H1 (cell line): ENCODE measurements around the gene CUTA. TPM values are rescaled to one million over a fixed set of nuclear protein-coding genes. Genes with fewer than 3 reads are reported as not detected.

Source experiments
- CTCF ChIA-PET: fragments of 300-600 bp; sonication (Branson Sonifier 250); formaldehyde crosslinking; loops from one replicate; lab custom pipeline; 2021; ENCODE audit not compliant: partially characterized antibody; lab: Charles Lee
- POLR2A ChIA-PET: fragments of 300-600 bp; sonication (Branson Sonifier 250); formaldehyde crosslinking; loops from one replicate; lab custom pipeline; 2021; ENCODE audit warnings: inconsistent platforms; ENCODE audit not compliant: partially characterized antibody; lab: Charles Lee
- DNase-seq, 2 experiments: peaks; one replicate each; pipeline versions ENCODE4 v3.0.0 to v3.0.0-alpha.2; 2010 to 2022; ENCODE audit warnings: low spot score in 2 of 2, low read depth in 1 of 2, mixed read lengths in 1 of 2
- FAIRE-seq: peaks from 2 replicates; lab custom pipeline; 2011; peaks lifted over from hg19 to GRCh38; lab: Jason Lieb, UNC
- H2AFZ ChIP-seq: 2 replicates; pipeline ENCODE4 v1.8.1; 2012; ENCODE audit warnings: low read length, inconsistent platforms
- H2AK5ac ChIP-seq: 2 replicates; pipeline ENCODE4 v1.6.1; 2013; ENCODE audit warnings: low read depth, low read length
- H2BK120ac ChIP-seq: replicated peaks from 2 replicates; pipeline ENCODE3; 2013; ENCODE audit warnings: low read depth, low read length, inconsistent platforms
- H2BK12ac ChIP-seq: 2 replicates; pipeline ENCODE4 v1.6.1; 2013; ENCODE audit warnings: low read depth, low read length
- H2BK15ac ChIP-seq: 2 replicates; pipeline ENCODE4 v1.6.1; 2013; ENCODE audit warnings: low read length
- H2BK20ac ChIP-seq: 2 replicates; pipeline ENCODE4 v1.6.1; 2013; ENCODE audit warnings: low read length
- H2BK5ac ChIP-seq: 2 replicates; pipeline ENCODE4 v1.6.1; 2013; ENCODE audit warnings: low read depth, low read length
- H3K14ac ChIP-seq: 2 replicates; pipeline ENCODE4 v1.6.1; 2013; ENCODE audit warnings: inconsistent platforms; ENCODE audit not compliant: insufficient read length
- H3K18ac ChIP-seq: 2 replicates; pipeline ENCODE4 v1.6.1; 2013; ENCODE audit warnings: low read length; ENCODE audit errors: extremely low read depth
- H3K23ac ChIP-seq: 2 replicates; pipeline ENCODE4 v1.6.1; 2013; ENCODE audit warnings: inconsistent platforms; ENCODE audit not compliant: insufficient read length
- H3K23me2 ChIP-seq: 2 replicates; pipeline ENCODE4 v1.6.1; 2013; ENCODE audit warnings: low read depth, low read length
- H3K27ac ChIP-seq: 2 replicates; pipeline ENCODE4 v1.6.1; 2011; ENCODE audit warnings: low read depth, low read length, inconsistent platforms
- H3K27me3 ChIP-seq, 4 experiments: replicated peaks in 1 of 4; 1 replicate in 1 of 4; 2 replicates in 3 of 4; pipeline versions ENCODE4 v1.6.1 to v1.8.1; 2011 to 2013; ENCODE audit warnings: low read length in 3 of 4, mild to moderate bottlenecking in 3 of 4, inconsistent platforms in 2 of 4, mixed read lengths in 2 of 4, moderate library complexity in 1 of 4; ENCODE audit not compliant: control insufficient read depth in 3 of 4, insufficient read depth in 3 of 4; ENCODE audit errors: extremely low read depth in 1 of 4
- H3K36me3 ChIP-seq, 4 experiments: 2 replicates each; pipeline versions ENCODE4 v1.6.1 to v1.8.1; 2011 to 2013; ENCODE audit warnings: mild to moderate bottlenecking in 4 of 4, low read length in 3 of 4, moderate library complexity in 2 of 4, control low read depth in 1 of 4, inconsistent platforms in 1 of 4; ENCODE audit not compliant: insufficient read depth in 4 of 4, control insufficient read depth in 2 of 4
- H3K4ac ChIP-seq: replicated peaks from 2 replicates; pipeline ENCODE3; 2013; ENCODE audit warnings: low read length, low read depth, mixed read lengths, inconsistent platforms; ENCODE audit not compliant: insufficient read length
- H3K4me1 ChIP-seq, 4 experiments: replicated peaks in 1 of 4; 1 replicate in 1 of 4; 2 replicates in 3 of 4; pipeline versions ENCODE4 v1.6.1 to v1.8.1; 2011 to 2013; ENCODE audit warnings: low read length in 3 of 4, inconsistent platforms in 2 of 4, mixed read lengths in 1 of 4; ENCODE audit not compliant: insufficient read depth in 4 of 4, control insufficient read depth in 3 of 4
- H3K4me2 ChIP-seq, 2 experiments: 2 replicates each; pipeline versions ENCODE4 v1.6.1 to v1.8.1; 2011 to 2013; ENCODE audit warnings: low read depth in 2 of 2, low read length in 2 of 2, control low read depth in 1 of 2, inconsistent platforms in 1 of 2, mild to moderate bottlenecking in 1 of 2; ENCODE audit not compliant: insufficient read depth in 1 of 2
- H3K4me3 ChIP-seq, 4 experiments: fragments of 200-600, 300-600 bp in 1 of 4; sonication (generic), shearing (Covaris generic), sonication (Bioruptor Twin) in 1 of 4; 2 replicates each; pipeline versions ENCODE4 v1.5.1 to v1.8.1; 2011 to 2016; ENCODE audit warnings: low read length in 4 of 4, low read depth in 3 of 4, control low read depth in 2 of 4, inconsistent platforms in 2 of 4, mild to moderate bottlenecking in 2 of 4, mixed read lengths in 1 of 4, moderate library complexity in 1 of 4; ENCODE audit not compliant: insufficient read depth in 2 of 4; ENCODE audit errors: extremely low read depth in 1 of 4
- H3K56ac ChIP-seq: replicated peaks from 2 replicates; pipeline ENCODE3; 2013; ENCODE audit warnings: low read depth, mild to moderate bottlenecking, mixed read lengths, low read length, inconsistent platforms; ENCODE audit not compliant: insufficient read length
- H3K79me1 ChIP-seq: 2 replicates; pipeline ENCODE4 v1.6.1; 2013; ENCODE audit warnings: low read depth, low read length, control low read depth
- H3K79me2 ChIP-seq, 2 experiments: 2 replicates each; pipeline versions ENCODE4 v1.6.1 to v1.8.1; 2012 to 2013; ENCODE audit warnings: low read length in 2 of 2, mild to moderate bottlenecking in 2 of 2, inconsistent platforms in 1 of 2; ENCODE audit not compliant: insufficient read depth in 2 of 2, control insufficient read depth in 1 of 2
- H3K9ac ChIP-seq, 4 experiments: replicated peaks in 1 of 4; 1 replicate in 1 of 4; 2 replicates in 3 of 4; pipeline versions ENCODE4 v1.6.1 to v1.8.1; 2011 to 2013; ENCODE audit warnings: low read depth in 3 of 4, low read length in 3 of 4, control low read depth in 2 of 4, mild to moderate bottlenecking in 2 of 4, moderate library complexity in 2 of 4, inconsistent platforms in 1 of 4; ENCODE audit errors: extremely low read depth in 1 of 4
- H3K9me3 ChIP-seq, 2 experiments: 2 replicates each; pipeline versions ENCODE4 v1.6.1 to v1.8.1; 2012 to 2013; ENCODE audit warnings: mild to moderate bottlenecking in 2 of 2, moderate library complexity in 2 of 2, control low read depth in 1 of 2, inconsistent platforms in 1 of 2, low read depth in 1 of 2, low read length in 1 of 2, mixed read lengths in 1 of 2; ENCODE audit not compliant: insufficient read depth in 2 of 2
- H4K20me1 ChIP-seq, 2 experiments: replicated peaks in 1 of 2; 2 replicates each; pipeline versions ENCODE3 to v1.8.1; 2011 to 2013; ENCODE audit warnings: inconsistent platforms in 2 of 2, low read length in 2 of 2, mild to moderate bottlenecking in 1 of 2; ENCODE audit not compliant: insufficient read depth in 2 of 2, control insufficient read depth in 1 of 2
- H4K5ac ChIP-seq: 2 replicates; pipeline ENCODE4 v1.6.1; 2013; ENCODE audit warnings: low read length, low read depth, mixed read lengths, inconsistent platforms; ENCODE audit not compliant: insufficient read length
- H4K8ac ChIP-seq: 2 replicates; pipeline ENCODE4 v1.8.0; 2013; ENCODE audit warnings: mild to moderate bottlenecking, moderate library complexity, low read length, inconsistent platforms; ENCODE audit not compliant: insufficient read depth; ENCODE audit errors: extremely low read depth
- H4K91ac ChIP-seq: replicated peaks from 2 replicates; pipeline ENCODE3; 2013; ENCODE audit warnings: low read length, mixed read lengths, inconsistent platforms; ENCODE audit not compliant: insufficient read length
- EZH2 ChIP-seq: fragments of 200-600 bp; sonication (generic); IDR thresholded peaks from 2 replicates; pipeline ENCODE4 v1.7.1; 2012; ENCODE audit warnings: low read depth, mild to moderate bottlenecking, moderate library complexity, low read length, inconsistent platforms; ENCODE audit not compliant: severe bottlenecking
- GABPA ChIP-seq: IDR thresholded peaks from 2 replicates; pipeline ENCODE4 v1.6.1; 2011; ENCODE audit warnings: mild to moderate bottlenecking, low read length, moderate library complexity, borderline replicate concordance; ENCODE audit not compliant: insufficient read depth
- JUN ChIP-seq: IDR thresholded peaks from 2 replicates; pipeline ENCODE4 v1.6.1; 2011; ENCODE audit warnings: low read depth, mild to moderate bottlenecking, improper control_type of control experiment, low read length
- SIRT6 ChIP-seq: IDR thresholded peaks from one replicate; pipeline ENCODE4 v1.7.1; 2012; ENCODE audit warnings: low read length, inconsistent platforms
- SP2 ChIP-seq: IDR thresholded peaks from 2 replicates; pipeline ENCODE4 v1.6.1; 2012; ENCODE audit warnings: mild to moderate bottlenecking, low read length, inconsistent platforms
- YY1 ChIP-seq: IDR thresholded peaks from 2 replicates; pipeline ENCODE4 v1.6.1; 2011; ENCODE audit warnings: low read depth, mild to moderate bottlenecking, low read length
- WGBS, 2 experiments: shearing (Covaris generic) in 1 of 2; methylation state at CpG; one replicate each; pipeline versions ENCODE4 v1.1.6 to v1.1.7; 2013 to 2015; ENCODE audit warnings: low lambda C conversion rate in 2 of 2, mixed read lengths in 2 of 2, inconsistent platforms in 1 of 2, low coverage in 1 of 2, missing lambda C conversion rate in 1 of 2; ENCODE audit not compliant: insufficient replicate concordance in 2 of 2, insufficient coverage in 1 of 2, insufficient read length in 1 of 2; ENCODE audit errors: extremely low coverage in 1 of 2, missing lambda C conversion rate in 1 of 2; 5-methylcytosine and 5-hydroxymethylcytosine counted together
- polyA plus RNA-seq, 7 experiments: library from polyadenylated mRNA; depleted of rRNA in 3 of 7; stranded (reverse) in 5 of 7; unstranded in 2 of 7; fragments of >200 nt in 5 of 7; fragments of 200-250 nt in 2 of 7; gene quantifications; 1 replicate in 5 of 7; 2 replicates in 1 of 7; 4 replicates in 1 of 7; pipeline versions ENCODE4 v1.2.1 to v1.2.3, GENCODE V29; 2011 to 2013; ENCODE audit warnings: missing spikeins in 2 of 7, mixed read lengths in 2 of 7
- total RNA-seq: library from RNA; stranded (reverse); fragmentation: NEBNext Ultra II Directional; extraction: Animal tissue kit (Norgen Biotek cat#: 25700); gene quantifications from 2 replicates; pipeline ENCODE4 v1.2.1, GENCODE V29; 2021

The CUTA gene
- total and polyA plus RNA-seq, 2 of the 8 experiments (the other 6 are each of a cell fraction or from before 2014, with no cell fraction given): 297 to 460 TPM

DNA sequence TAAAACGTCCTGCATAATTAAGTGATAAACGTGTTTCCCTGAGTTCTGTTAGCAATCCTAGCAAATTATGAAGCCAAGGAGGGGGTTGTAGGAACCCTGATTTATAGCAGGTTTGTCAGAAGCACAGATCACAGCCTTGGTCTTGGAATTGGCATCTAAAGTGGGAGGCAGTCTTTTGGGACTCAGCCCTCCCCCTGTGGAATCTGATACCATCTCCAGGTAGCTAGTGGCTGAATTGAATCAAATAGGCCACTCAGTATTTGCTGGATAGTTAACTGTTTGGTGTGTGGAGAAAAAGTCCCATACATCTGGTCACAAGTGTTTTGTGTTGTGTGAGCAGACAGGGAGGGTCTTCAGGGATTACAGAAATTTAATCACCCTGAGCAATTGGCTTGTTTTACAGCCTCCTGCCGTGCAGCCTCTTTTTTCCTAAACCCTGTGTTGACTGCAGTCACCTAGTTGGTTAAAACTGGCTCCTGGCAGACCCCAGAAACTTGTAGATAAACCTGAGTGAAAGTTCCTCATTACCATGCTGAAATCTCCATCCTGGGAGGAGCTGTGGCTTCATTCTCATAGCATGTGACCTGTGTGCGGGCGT is 45.3 kb downstream of the CUTA start:
- FAIRE-seq: peak; percentile 19
- H3K18ac ChIP-seq: peak overlapping the region; percentile 62
- no peak overlapping the region for H3K14ac ChIP-seq
- no peak overlapping the region for H2BK120ac ChIP-seq
- H2AK5ac ChIP-seq: no peak overlapping the region
- H3K27me3 ChIP-seq: no peaks in the 10 kb centered on the region
- POLR2A ChIA-PET: interaction anchor here (0.8 to 1.3 kb wide), 3 partner anchors 55 to 400 kb away, joined by 3 to 5 read pairs (median 3); partner anchors contain the start of genes RPS18 and VPS52
- H4K5ac ChIP-seq: peak overlapping the region; percentile 9
- no peak overlapping the region for H3K27ac ChIP-seq
- no peak overlapping the region for H3K4me3 ChIP-seq
- H2AFZ ChIP-seq: peak overlapping the region; percentile 78
- no peaks in the 10 kb centered on the region for H3K36me3 ChIP-seq
- H3K4me2 ChIP-seq: peak overlapping the region in 1 of 2 experiments; percentile 17; a peak in 1 of 4 replicates
- TF ChIP-seq JUN (no peak), YY1 (no peak), GABPA (no peak), SIRT6 (no peak), EZH2 (no peak), SP2 (no peak)
- H2BK20ac ChIP-seq: 0 out of 2 replicates have a peak overlapping the region, but pooled peaks have one; percentile 43
- no peak overlapping the region for H3K9ac ChIP-seq
- no peaks in the 10 kb centered on the region for H3K9me3 ChIP-seq
- no peak overlapping the region for H2BK5ac ChIP-seq
- CTCF ChIA-PET: interaction anchor here (1.2 to 1.3 kb wide), 2 partner anchors 11 to 27 kb away, joined by 3 to 5 read pairs; no protein-coding TSS in a partner anchor
- H3K23me2 ChIP-seq: no peaks in the 10 kb centered on the region
- no peaks in the 10 kb centered on the region for H3K79me2 ChIP-seq
- 68% methylated on average over 5 of the region's 5 CpGs; no CpG with 5 or more reads in 1 of the 2 experiments for WGBS, 2 experiments
- H4K8ac ChIP-seq: no peak overlapping the region
- H2BK12ac ChIP-seq: no peak overlapping the region
- H4K20me1 ChIP-seq: no peaks in the 10 kb centered on the region
- no peak overlapping the region for H3K56ac ChIP-seq
- H3K4ac ChIP-seq: no peak overlapping the region
- no peak overlapping the region for H4K91ac ChIP-seq
- H3K23ac ChIP-seq: no peak overlapping the region
- no peaks in the 10 kb centered on the region for H3K79me1 ChIP-seq
- H3K4me1 ChIP-seq: peaks cover 1 to 11% (median 8%) of the 10 kb centered on the region in 4 experiments; a peak in 6 of 7 replicates
- no peak for DNase-seq
- H2BK15ac ChIP-seq: no peak overlapping the region
